Liver (tissue), 9 donors: ENCODE results near the gene MAL. TPM values are rescaled to one million over a fixed set of nuclear protein-coding genes. Genes with fewer than 3 reads are reported as not detected.

Experiments
- DNase-seq: peaks from one replicate; pipeline ENCODE4 v3.0.0-alpha.2; 2017; ENCODE audit warnings: low spot score
- H3K27ac ChIP-seq, 2 donors: one replicate each; pipeline ENCODE4 v1.7.0; 2013; ENCODE audit warnings: inconsistent platforms in 2 of 2, low read length in 2 of 2, control low read depth in 1 of 2, low read depth in 1 of 2, mild to moderate bottlenecking in 1 of 2
- H3K27me3 ChIP-seq, 4 donors: one replicate each; pipeline versions ENCODE4 v1.6.1 to v1.7.0; 2013; ENCODE audit warnings: low read length in 3 of 4, inconsistent platforms in 1 of 4, mild to moderate bottlenecking in 1 of 4, moderate library complexity in 1 of 4; ENCODE audit not compliant: control insufficient read depth in 4 of 4, insufficient read depth in 4 of 4
- H3K36me3 ChIP-seq, 4 donors: one replicate each; pipeline versions ENCODE4 v1.6.1 to v1.7.0; 2013; ENCODE audit warnings: low read length in 3 of 4, mild to moderate bottlenecking in 3 of 4, low read depth in 1 of 4, moderate library complexity in 1 of 4; ENCODE audit not compliant: control insufficient read depth in 4 of 4, insufficient read depth in 3 of 4
- H3K4me1 ChIP-seq, 4 donors: one replicate each; pipeline versions ENCODE4 v1.6.1 to v1.7.0; 2013; ENCODE audit warnings: low read length in 3 of 4, mild to moderate bottlenecking in 3 of 4, moderate library complexity in 1 of 4; ENCODE audit not compliant: control insufficient read depth in 4 of 4, insufficient read depth in 4 of 4
- H3K4me3 ChIP-seq, 3 donors: one replicate each; pipeline versions ENCODE4 v1.6.1 to v1.7.0; 2013; ENCODE audit warnings: low read length in 3 of 3, control low read depth in 1 of 3, low read depth in 1 of 3, mild to moderate bottlenecking in 1 of 3
- H3K9ac ChIP-seq, 2 donors: one replicate each; pipeline ENCODE4 v1.7.0; 2013; ENCODE audit warnings: low read length in 2 of 2, mild to moderate bottlenecking in 2 of 2, moderate library complexity in 2 of 2, control low read depth in 1 of 2, low read depth in 1 of 2
- H3K9me3 ChIP-seq, 4 donors: one replicate each; pipeline versions ENCODE4 v1.6.1 to v1.7.0; 2013; ENCODE audit warnings: low read length in 3 of 4; ENCODE audit not compliant: control insufficient read depth in 4 of 4
- ATF3 ChIP-seq: IDR thresholded peaks from 2 replicates; pipeline ENCODE4 v1.6.1; 2016; ENCODE audit warnings: antibody characterized with exemption
- CTCF ChIP-seq: fragments of 150-350 bp; IDR thresholded peaks from 2 replicates; pipeline ENCODE4 v1.5.1; 2017; ENCODE audit warnings: improper control_type of control experiment, low read depth, low read length; ENCODE audit not compliant: missing input control
- FOXA1 ChIP-seq: IDR thresholded peaks from 2 replicates; pipeline ENCODE4 v1.6.1; 2016; ENCODE audit warnings: antibody characterized with exemption
- GABPA ChIP-seq, 2 donors: IDR thresholded peaks in 1 of 2; conservative IDR thresholded peaks in 1 of 2; 2 replicates each; pipeline ENCODE4 v1.6.1; 2016; ENCODE audit warnings: antibody characterized with exemption in 2 of 2, mild to moderate bottlenecking in 1 of 2, moderate library complexity in 1 of 2
- JUND ChIP-seq, 2 donors: IDR thresholded peaks; 2 replicates each; pipeline ENCODE4 v1.6.1; 2016; ENCODE audit warnings: antibody characterized with exemption in 2 of 2
- MAX ChIP-seq: IDR thresholded peaks from 2 replicates; pipeline ENCODE4 v1.6.1; 2016; ENCODE audit warnings: antibody characterized with exemption
- NR2F2 ChIP-seq: IDR thresholded peaks from 2 replicates; pipeline ENCODE4 v1.6.1; 2016; ENCODE audit warnings: antibody characterized with exemption
- REST ChIP-seq: IDR thresholded peaks from 2 replicates; pipeline ENCODE4 v1.6.1; 2016; ENCODE audit warnings: antibody characterized with exemption, mild to moderate bottlenecking
- RXRA ChIP-seq, 2 donors: IDR thresholded peaks; 2 replicates each; pipeline ENCODE4 v1.6.1; 2017 to 2018; ENCODE audit warnings: antibody characterized with exemption in 2 of 2, mild to moderate bottlenecking in 1 of 2
- SP1 ChIP-seq: IDR thresholded peaks from 2 replicates; pipeline ENCODE4 v1.6.1; 2018; ENCODE audit warnings: antibody characterized with exemption, mild to moderate bottlenecking
- TAF1 ChIP-seq: conservative IDR thresholded peaks from 2 replicates; pipeline ENCODE4 v1.6.1; 2016; ENCODE audit warnings: antibody characterized with exemption, mild to moderate bottlenecking
- ZBTB33 ChIP-seq: IDR thresholded peaks from 2 replicates; pipeline ENCODE4 v1.6.1; 2016; ENCODE audit warnings: antibody characterized with exemption
- WGBS: extraction: QIAGEN DNeasy Blood & Tissue Kit; methylation state at CpG from one replicate; pipeline ENCODE4 v1.1.7; 2013; 5-methylcytosine and 5-hydroxymethylcytosine counted together
- polyA plus RNA-seq, 2 donors: library from polyadenylated mRNA; stranded (reverse) in 1 of 2; unstranded in 1 of 2; fragments of 200-250 nt in 1 of 2; fragments of >200 nt in 1 of 2; fragmentation: Nextera tagmentation in 1 of 2; extraction: Ambion mirVana in 1 of 2; gene quantifications; one replicate each; pipeline versions ENCODE4 v1.2.1 to v1.2.3, GENCODE V29; 2013 to 2015
- total RNA-seq, 2 donors: library from RNA; depleted of rRNA; stranded (reverse); fragments of >200 nt; gene quantifications; one replicate each; pipeline ENCODE4 v1.2.3, GENCODE V29; 2014
- donor health status: healthy.
- donor health status: healthy.
- donor health status: healthy.
- donor health status: healthy.
- donor health status: healthy.

The MAL gene
- total and polyA plus RNA-seq, 4 donors: 0.51 TPM; not detected in 3

GRCh38 chr2:95057535-95058370 lies 32.2 kb downstream of the MAL start:
- peaks cover 0 to 4% (median 0%) of the 10 kb centered on the region in 4 donors for H3K27me3 ChIP-seq
- DNase-seq: no peak
- no peak overlapping the region for H3K9ac ChIP-seq
- no peak overlapping the region for H3K4me3 ChIP-seq
- no peak overlapping the region for H3K27ac ChIP-seq
- H3K36me3 ChIP-seq: no peaks in the 10 kb centered on the region
- no peaks in the 10 kb centered on the region for H3K4me1 ChIP-seq
- no peaks in the 10 kb centered on the region for H3K9me3 ChIP-seq
- no peak for TF ChIP-seq CTCF
- no peak for TF ChIP-seq MAX
- TF ChIP-seq SP1: no peak
- no peak for TF ChIP-seq REST
- TF ChIP-seq ZBTB33: no peak
- no peak for TF ChIP-seq GABPA (IDR thresholded peaks at IDR 0.05 in 1 of 2, conservative IDR thresholded peaks at IDR 0.05 in 1 of 2)
- TF ChIP-seq NR2F2: no peak
- no peak for TF ChIP-seq FOXA1
- 87% methylated on average over 28 of the region's 28 CpGs for WGBS

GRCh38 chr2:95058466-95058988 lies 33.0 kb downstream of the MAL start:
- H3K4me3 ChIP-seq: no peak overlapping the region
- H3K36me3 ChIP-seq: no peaks in the 10 kb centered on the region
- no peaks in the 10 kb centered on the region for H3K4me1 ChIP-seq
- 78% methylated on average over 9 of the region's 9 CpGs for WGBS
- peaks cover 0 to 4% (median 0%) of the 10 kb centered on the region in 4 donors for H3K27me3 ChIP-seq
- H3K27ac ChIP-seq: no peak overlapping the region
- no peak for DNase-seq
- no peaks in the 10 kb centered on the region for H3K9me3 ChIP-seq
- H3K9ac ChIP-seq: no peak overlapping the region
- no peak for TF ChIP-seq ATF3
- TF ChIP-seq GABPA (IDR thresholded peaks at IDR 0.05 in 1 of 2, conservative IDR thresholded peaks at IDR 0.05 in 1 of 2): no peak
- no peak for TF ChIP-seq TAF1
- TF ChIP-seq CTCF: no peak
- no peak for TF ChIP-seq RXRA (IDR thresholded peaks at IDR 0.05)
- TF ChIP-seq MAX: no peak
- no peak for TF ChIP-seq ZBTB33
- TF ChIP-seq JUND (IDR thresholded peaks at IDR 0.05): no peak
